Fibroblast of the conjunctiva (primary cell): ENCODE data around the gene ZNF32.
A peak's percentile ranks its signal among the peaks of the same experiment; 100 is the strongest.
"Not testable (repeated sequence)": the region's sequence is repeated elsewhere in the genome, so short reads cannot be mapped to it uniquely, and the experiment has no call there.

Experiments used
- DNase-seq: peaks from one replicate; pipeline ENCODE4 v3.0.0-alpha.2; 2010; ENCODE audit warnings: low read depth

ZNF32 gene

DNA sequence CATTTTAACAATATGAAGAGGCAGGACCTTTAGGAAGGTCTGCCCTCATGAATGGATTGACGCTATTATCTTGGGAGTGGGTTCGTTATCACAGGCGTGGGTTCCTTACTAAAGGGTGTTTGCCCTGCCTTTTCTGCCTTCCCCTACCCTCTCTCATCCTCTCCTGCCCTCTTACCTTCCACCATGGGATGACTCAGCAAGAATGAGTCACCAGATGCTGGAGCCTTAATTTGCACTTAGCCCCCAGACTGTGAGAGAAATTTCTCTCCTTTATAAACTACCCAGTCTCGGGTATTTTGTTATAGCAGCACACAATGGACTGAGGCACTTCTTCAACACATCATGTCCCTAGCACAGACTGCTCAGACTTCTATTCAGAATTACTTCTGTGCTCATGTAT lies 31.4 kb upstream of the ZNF32 start:
- no peak for DNase-seq

DNA sequence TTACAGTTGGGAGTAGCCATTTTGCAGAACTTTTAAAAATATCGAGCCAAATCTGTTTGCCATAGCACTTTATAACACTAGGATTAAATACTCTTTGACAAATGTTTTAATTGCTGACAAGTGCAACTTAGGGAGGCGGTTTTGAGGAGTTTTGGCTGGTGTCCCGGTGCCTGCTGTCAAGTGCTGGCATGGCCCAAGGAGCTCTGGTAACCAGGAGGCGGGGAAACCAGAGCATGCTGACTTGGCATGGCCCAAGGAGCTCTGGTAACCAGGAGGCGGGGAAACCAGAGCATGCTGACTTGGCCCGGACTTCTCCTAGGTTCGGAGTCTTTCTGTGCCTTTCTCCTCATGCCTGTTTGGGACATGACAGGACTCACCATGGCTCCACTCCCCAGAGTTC lies 30.8 kb upstream of the ZNF32 start:
- no peak for DNase-seq

DNA sequence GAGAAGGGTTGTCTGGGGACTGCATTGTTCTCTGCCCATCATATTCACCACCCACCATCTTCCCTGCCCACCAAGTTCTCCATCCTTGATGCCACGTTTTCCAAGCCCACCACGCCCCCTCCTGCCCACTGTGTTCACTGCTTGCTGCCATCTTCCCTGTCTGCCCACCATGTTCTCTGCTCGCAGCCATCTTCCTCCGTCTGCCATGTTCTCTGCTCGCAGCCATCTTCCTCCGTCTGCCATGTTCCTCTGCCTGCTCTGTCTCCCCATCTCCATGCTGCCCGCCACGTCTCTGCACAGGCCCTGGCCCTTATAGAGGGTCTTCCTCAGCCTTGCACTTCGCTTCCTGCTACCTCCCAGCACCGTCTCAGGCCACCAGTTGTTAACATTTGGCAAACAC lies 30.0 kb upstream of the ZNF32 start:
- no peak for DNase-seq

GRCh38 chr10:43676901-43677300 lies 28.2 kb upstream of the ZNF32 start:
- no peak for DNase-seq

GRCh38 chr10:43676331-43676730 lies 27.6 kb upstream of the ZNF32 start:
- no peak for DNase-seq

DNA sequence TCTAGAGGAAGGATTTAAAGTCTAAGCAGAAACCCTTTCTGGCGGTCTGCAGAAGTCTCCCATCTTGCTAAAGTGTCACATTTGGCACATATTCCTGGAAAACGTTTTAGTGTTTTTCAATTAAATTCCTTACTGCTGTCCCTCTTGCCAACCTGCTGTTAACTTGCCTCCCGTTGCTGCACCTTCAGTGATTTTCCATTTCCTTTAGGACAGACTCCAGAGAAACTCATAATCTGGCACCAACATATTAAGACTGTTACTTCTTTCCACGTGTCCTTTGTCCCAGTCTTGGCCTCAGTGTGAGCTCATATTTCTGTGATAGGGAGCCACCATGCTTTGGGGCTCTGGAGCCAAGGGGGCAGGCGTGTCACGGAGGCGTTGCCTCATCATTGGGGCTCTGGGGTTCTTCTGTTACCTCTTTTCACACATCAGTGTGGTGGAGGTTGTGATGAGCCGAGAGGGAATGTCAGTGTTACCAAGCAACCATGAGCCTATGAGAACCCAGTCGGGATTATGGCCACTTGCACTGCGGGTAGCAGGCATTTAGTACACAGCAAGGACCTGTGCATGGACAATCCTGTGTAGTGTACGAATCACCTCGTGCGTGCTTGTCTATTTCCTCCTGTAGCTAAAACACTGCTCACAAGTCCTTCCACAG lies 26.0 kb upstream of the ZNF32 start:
- no peak for DNase-seq

DNA sequence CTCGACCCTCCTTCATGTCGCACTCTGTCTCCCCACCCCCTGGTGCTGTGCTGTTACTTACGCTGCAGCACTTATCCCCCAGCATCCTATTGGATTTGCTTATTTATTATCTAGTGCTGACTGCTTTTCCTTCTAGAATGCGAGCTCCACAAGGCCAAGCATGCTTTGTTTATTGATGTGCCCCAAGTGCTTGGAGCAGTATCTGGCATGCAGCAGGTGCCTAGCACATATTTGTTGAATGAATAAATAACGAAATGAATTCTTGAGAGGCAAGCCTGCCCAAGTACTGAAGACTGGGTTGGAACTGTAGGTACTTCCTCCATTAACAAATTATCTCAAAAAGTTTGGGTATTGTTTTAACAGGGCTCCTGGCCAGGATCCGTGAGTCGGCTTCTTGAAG lies 24.8 kb upstream of the ZNF32 start:
- no peak for DNase-seq

- peak; percentile 60 for DNase-seq
These were observed 23.2 kb upstream of the ZNF32 start for GRCh38 chr10:43671659-43672531.

- DNase-seq = no peak
These were observed 20.7 kb upstream of the ZNF32 start for GRCh38 chr10:43669386-43669785.

DNA sequence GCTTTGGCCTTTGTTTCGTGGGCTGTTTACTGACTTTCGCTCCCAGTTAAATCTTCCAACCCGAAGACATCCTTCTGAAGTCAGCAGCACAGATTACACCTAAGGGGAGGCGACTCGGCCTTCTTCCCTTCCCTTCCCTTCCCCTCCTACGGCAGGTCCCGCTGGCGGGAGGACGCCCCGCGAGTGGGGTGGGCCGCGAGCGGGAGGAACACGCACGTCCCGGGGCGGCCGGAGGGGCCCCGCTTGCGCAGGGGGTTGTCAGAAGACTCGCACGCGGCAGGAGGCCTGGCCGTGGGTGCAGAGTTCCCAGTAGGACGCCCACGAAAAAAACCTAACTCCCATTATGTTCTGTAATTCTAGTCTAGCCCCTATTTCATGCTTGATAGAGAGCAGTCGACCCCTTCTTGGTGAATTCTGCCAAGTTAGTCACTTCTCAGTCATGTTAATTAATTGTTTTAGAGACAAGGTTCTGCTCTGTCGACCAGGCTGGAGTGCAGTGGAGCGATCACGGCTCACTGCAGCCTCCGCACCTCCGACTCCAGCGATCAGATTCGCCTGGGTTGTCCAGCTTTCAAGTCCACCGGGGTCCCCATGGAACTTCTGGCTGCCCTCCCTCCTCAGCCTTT lies 19.2 kb upstream of the ZNF32 start:
- no peak for DNase-seq

DNA sequence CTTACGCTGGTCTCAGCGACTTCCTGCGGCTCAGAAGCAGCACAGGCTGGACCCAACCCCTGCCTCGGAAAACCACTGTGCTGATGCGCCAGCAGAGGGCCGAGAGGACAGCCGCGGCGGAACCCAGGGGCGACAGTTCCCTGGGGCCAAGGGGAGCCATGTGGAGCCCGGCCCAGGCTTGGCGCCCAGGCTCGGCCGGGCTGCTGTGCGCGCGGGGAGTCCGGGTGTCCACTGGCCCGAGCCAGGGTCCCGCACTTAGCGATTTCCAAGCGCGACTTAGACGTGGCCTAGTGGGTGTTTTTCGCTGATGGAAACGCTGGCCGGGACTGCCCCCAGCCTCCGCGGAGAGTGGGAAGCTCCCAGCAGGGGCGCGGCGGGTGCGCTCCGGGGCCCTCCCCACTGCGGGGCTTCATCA lies 18.6 kb upstream of the ZNF32 start:
- DNase-seq = no peak

DNA sequence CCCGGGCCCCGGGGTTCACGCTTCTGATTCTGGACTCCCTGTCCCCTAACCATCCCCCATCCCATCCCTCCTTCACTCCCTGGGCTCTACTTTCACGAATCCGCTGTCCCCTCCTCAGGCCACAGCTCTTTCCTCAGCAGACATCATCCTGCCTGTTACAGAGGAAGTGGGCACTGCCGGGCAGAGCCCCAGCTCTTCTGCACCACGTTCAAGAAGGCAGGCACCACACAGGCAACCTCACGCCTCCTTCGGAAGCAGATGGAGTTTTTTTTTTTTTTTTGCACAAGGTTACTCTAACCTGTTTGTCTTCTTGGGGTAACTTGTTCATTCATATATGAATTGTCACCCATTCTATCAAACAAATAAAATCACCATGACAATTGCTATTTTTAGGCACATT lies 17.9 kb upstream of the ZNF32 start:
- DNase-seq = no peak

- DNase-seq = no peak
These were observed 16.4 kb upstream of the ZNF32 start for GRCh38 chr10:43665054-43665453.

GRCh38 chr10:43658227-43658626 lies 9.5 kb upstream of the ZNF32 start:
- no peak for DNase-seq

- no peak for DNase-seq
These were observed 6.6 kb upstream of the ZNF32 start for GRCh38 chr10:43655311-43655710.

GRCh38 chr10:43653746-43654145 lies 5.1 kb upstream of the ZNF32 start:
- no peak for DNase-seq

DNA sequence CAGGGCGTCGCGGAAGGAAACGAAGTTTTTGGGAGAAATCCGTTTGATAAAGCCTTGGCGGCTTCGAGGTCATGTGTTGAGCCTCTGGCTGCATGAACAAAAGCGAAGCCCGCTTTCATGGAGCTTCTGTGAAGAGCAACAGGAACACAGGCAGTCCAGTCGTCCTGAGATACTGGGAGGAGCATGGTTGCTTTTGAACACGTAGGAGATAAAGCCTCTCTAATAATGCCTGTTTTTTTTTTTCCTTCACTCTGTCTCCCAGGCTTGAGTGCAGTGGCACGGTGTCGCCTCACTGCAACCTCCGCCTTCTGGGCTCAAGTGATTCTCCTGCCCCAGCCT lies 473 bp upstream of the ZNF32 start:
- DNase-seq = no peak

DNA sequence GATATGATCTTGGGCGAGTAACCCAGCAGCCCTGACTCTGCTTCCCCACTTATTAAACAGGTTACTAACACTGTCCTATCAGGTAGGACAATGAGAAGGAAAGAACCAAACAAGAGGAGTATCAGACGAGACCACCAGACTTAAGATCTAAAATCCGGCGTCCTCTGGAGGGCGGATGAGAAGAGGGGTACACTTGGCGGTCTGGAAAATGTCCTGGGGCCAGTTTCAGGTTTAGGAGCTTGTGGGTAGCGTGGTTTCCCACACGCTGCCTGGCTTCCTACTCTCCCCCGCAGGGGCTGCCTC lies 635 bp downstream of the ZNF32 start:
- DNase-seq = no peak

GRCh38 chr10:43647576-43647975 lies 1.1 kb downstream of the ZNF32 start:
- no peak for DNase-seq

- DNase-seq = no peak
These were observed 2.8 kb downstream of the ZNF32 start for GRCh38 chr10:43645866-43646265.

GRCh38 chr10:43644252-43644651 lies 4.4 kb downstream of the ZNF32 start:
- DNase-seq = no peak

GRCh38 chr10:43640603-43641002 lies 8.1 kb downstream of the ZNF32 start:
- DNase-seq = no peak

GRCh38 chr10:43635816-43636215 lies 12.9 kb downstream of the ZNF32 start:
- DNase-seq = not testable (repeated sequence)

DNA sequence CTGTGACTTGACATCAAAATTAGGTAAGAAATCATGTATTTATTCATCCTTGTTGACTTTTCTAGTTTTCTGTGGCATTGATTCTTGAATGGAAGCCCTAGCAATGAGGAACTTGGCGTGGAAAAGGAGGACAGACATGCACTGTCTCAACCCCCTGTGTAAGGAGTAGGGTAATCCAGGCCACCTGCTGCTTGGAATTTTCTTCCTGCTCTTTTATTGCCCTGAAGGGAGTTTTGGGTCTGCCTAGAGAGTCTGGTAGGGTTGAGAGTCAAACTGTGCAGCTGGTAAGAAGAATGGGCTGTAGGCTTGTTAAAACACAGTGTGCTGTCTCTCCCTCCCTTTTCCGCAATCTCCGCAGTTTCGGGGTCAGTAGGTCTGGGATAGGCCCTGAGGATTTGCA lies 19.7 kb downstream of the ZNF32 start:
- DNase-seq = no peak
